Osteocyte (in vitro differentiated cells): ENCODE data around the gene XRCC3. TPM values are rescaled to one million over a fixed set of nuclear protein-coding genes. Genes with fewer than 3 reads are reported as not detected.

ENCODE experiments used
- DNase-seq: peaks from one replicate; pipeline ENCODE4 v3.0.0; 2021; ENCODE audit warnings: mixed read lengths; ENCODE audit not compliant: unreplicated experiment; ENCODE audit errors: extremely low spot score
- H3K27ac Mint-ChIP-seq: one replicate; pipeline ENCODE4 v1.8.0; 2021; ENCODE audit warnings: mild to moderate bottlenecking, mixed read lengths; ENCODE audit not compliant: unreplicated experiment
- H3K27me3 Mint-ChIP-seq: one replicate; pipeline ENCODE4 v1.8.0; 2021; ENCODE audit warnings: mixed read lengths; ENCODE audit not compliant: unreplicated experiment
- H3K36me3 Mint-ChIP-seq: one replicate; pipeline ENCODE4 v1.8.0; 2021; ENCODE audit warnings: mixed read lengths; ENCODE audit not compliant: unreplicated experiment
- H3K4me1 Mint-ChIP-seq: one replicate; pipeline ENCODE4 v1.8.0; 2021; ENCODE audit warnings: mixed read lengths; ENCODE audit not compliant: unreplicated experiment
- H3K4me3 Mint-ChIP-seq: one replicate; pipeline ENCODE4 v1.8.0; 2021; ENCODE audit warnings: mild to moderate bottlenecking, moderate library complexity, mixed read lengths; ENCODE audit not compliant: unreplicated experiment
- H3K9me3 Mint-ChIP-seq: one replicate; pipeline ENCODE4 v1.8.0; 2021; ENCODE audit warnings: mixed read lengths; ENCODE audit not compliant: unreplicated experiment
- total RNA-seq: library from RNA; stranded (reverse); gene quantifications from 2 replicates; pipeline ENCODE4 v1.2.1, GENCODE V29; 2021
- TF ChIP-seq, protein P1 (sequence below): fragments of 200-600 bp; sonication (generic); IDR thresholded peaks from 2 replicates; pipeline ENCODE4 v1.5.0; 2021; ENCODE audit warnings: antibody characterized with exemption, mild to moderate bottlenecking, moderate library complexity

XRCC3 gene
- total RNA-seq, 1 donor from 2014 or later, result 7.5 TPM

DNA sequence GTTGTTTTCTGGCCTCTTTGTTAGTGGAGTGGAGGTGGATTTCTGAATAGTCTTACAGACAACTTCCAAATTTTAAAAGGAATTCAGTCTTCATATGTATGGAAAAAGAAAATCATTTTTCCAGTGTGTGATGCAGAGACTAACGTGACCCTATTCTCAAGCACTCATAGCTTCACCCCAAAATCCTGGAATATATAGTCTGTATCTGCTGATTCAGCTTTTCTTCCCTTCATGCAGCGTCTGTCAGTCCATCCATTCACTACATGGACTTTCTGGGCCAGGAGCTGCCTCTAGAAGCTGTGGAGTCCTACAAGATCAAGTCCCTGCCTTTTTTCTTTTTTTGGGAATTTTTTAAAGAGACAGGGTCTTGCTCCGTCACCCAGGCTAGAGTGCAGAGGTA is 62.4 kb downstream of the XRCC3 start:
- TF ChIP-seq, protein P1, sequence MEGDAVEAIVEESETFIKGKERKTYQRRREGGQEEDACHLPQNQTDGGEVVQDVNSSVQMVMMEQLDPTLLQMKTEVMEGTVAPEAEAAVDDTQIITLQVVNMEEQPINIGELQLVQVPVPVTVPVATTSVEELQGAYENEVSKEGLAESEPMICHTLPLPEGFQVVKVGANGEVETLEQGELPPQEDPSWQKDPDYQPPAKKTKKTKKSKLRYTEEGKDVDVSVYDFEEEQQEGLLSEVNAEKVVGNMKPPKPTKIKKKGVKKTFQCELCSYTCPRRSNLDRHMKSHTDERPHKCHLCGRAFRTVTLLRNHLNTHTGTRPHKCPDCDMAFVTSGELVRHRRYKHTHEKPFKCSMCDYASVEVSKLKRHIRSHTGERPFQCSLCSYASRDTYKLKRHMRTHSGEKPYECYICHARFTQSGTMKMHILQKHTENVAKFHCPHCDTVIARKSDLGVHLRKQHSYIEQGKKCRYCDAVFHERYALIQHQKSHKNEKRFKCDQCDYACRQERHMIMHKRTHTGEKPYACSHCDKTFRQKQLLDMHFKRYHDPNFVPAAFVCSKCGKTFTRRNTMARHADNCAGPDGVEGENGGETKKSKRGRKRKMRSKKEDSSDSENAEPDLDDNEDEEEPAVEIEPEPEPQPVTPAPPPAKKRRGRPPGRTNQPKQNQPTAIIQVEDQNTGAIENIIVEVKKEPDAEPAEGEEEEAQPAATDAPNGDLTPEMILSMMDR, result no peak
- Mint-ChIP-seq H3K9me3 (no peaks in the 10 kb centered on the region), H3K4me3 (no peak overlapping the region), H3K36me3 (peaks cover 13% of the 10 kb centered on the region), H3K27me3 (no peaks in the 10 kb centered on the region), H3K27ac (peak overlapping the region; percentile 73), H3K4me1 (peaks cover 33% of the 10 kb centered on the region)
- no peak for DNase-seq

GRCh38 chr14:103651585-103651984 is 63.7 kb downstream of the XRCC3 start:
- Mint-ChIP-seq H3K4me1 (peaks cover 33% of the 10 kb centered on the region), H3K27ac (peak overlapping the region; percentile 73), H3K4me3 (no peak overlapping the region), H3K9me3 (no peaks in the 10 kb centered on the region), H3K36me3 (peaks cover 10% of the 10 kb centered on the region), H3K27me3 (no peaks in the 10 kb centered on the region)
- no peak for DNase-seq
- TF ChIP-seq, protein P1, result no peak

DNA sequence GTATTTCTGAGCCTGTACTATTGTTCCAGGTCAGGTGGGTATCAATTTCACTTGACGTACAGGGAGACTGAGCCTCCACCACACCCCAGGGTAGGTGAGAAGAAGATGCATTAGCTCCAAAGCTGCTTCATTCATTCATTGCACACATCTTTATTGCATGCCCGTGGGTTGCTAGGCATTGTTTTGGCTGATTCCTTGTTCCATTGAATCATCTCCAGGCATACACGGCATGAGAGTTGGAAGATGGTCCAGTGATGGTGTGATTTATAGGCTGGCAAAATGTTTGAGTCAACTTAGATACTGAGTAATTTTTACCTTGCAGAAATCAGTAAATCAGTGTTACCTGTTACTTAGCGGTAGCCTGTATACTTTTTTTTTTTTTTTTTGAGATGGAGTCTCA is 65.0 kb downstream of the XRCC3 start:
- no peaks in the 10 kb centered on the region for H3K9me3 Mint-ChIP-seq
- TF ChIP-seq, protein P1, result no peak
- H3K27ac Mint-ChIP-seq, result no peak overlapping the region
- H3K36me3 Mint-ChIP-seq, result peaks cover 4% of the 10 kb centered on the region
- H3K4me3 Mint-ChIP-seq, result no peak overlapping the region
- no peak for DNase-seq
- H3K27me3 Mint-ChIP-seq, result no peaks in the 10 kb centered on the region
- peaks cover 33% of the 10 kb centered on the region for H3K4me1 Mint-ChIP-seq

DNA sequence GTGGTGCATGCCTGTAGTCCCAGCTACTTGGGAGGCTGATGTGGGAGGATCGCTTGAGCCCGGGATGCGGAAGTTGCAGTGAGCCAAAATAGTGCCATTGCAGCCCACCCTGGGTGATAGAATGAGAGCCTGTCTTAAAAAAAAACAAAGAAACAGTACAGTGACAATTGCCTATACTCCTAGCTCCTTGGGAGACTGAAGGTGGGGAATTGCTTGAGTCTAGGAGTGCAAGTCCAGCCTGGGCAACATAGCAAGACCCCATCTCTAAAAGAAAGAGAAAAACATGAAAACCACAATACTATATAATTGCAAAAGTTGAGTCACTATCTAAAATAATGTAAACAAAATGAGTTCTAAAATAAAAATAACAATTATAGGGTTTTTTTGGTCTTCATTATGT is 66.2 kb downstream of the XRCC3 start:
- no peaks in the 10 kb centered on the region for H3K27me3 Mint-ChIP-seq
- no peak overlapping the region for H3K27ac Mint-ChIP-seq
- no peaks in the 10 kb centered on the region for H3K9me3 Mint-ChIP-seq
- no peaks in the 10 kb centered on the region for H3K36me3 Mint-ChIP-seq
- DNase-seq, result no peak
- no peak overlapping the region for H3K4me3 Mint-ChIP-seq
- TF ChIP-seq, protein P1, result no peak
- peaks cover 27% of the 10 kb centered on the region for H3K4me1 Mint-ChIP-seq

Other genes with a start within 250 kb of the XRCC3 start
- gene CKB, start 192.6 kb downstream of the XRCC3 start, total RNA-seq, result 25.4 and 31.4 TPM in 2 replicates
- 10.9 and 11.5 TPM in 2 replicates for gene TRMT61A, start 186.3 kb downstream of the XRCC3 start, total RNA-seq
- 21.9 and 22.4 TPM in 2 replicates for gene BAG5, start 152.8 kb downstream of the XRCC3 start, total RNA-seq
- gene COA8, start 152.5 kb downstream of the XRCC3 start, total RNA-seq, result 41.0 and 42.0 TPM in 2 replicates
- gene KLC1, start 86.2 kb downstream of the XRCC3 start, total RNA-seq, result 186 and 211 TPM in 2 replicates
- gene ZFYVE21, start 359 bp upstream of the XRCC3 start, total RNA-seq, result 48.9 and 52.9 TPM in 2 replicates
- gene PPP1R13B, start 132.1 kb upstream of the XRCC3 start, total RNA-seq, result 7.9 and 9.0 TPM in 2 replicates
- not detected in 2 replicates for gene TDRD9, start 213.0 kb upstream of the XRCC3 start, total RNA-seq
- gene RD3L, start 227.1 kb upstream of the XRCC3 start, total RNA-seq, result not detected in 2 replicates